Osteoblast (primary cell): ENCODE results near the gene LAMA1. TPM values are rescaled to one million over a fixed set of nuclear protein-coding genes. Genes with fewer than 3 reads are reported as not detected.

Experiments
- DNase-seq: peaks from one replicate; pipeline ENCODE4 v3.0.0; 2011; ENCODE audit warnings: low spot score, mixed read lengths; ENCODE audit not compliant: insufficient read length; ENCODE audit errors: missing footprints
- H2AFZ ChIP-seq: 2 replicates; pipeline ENCODE4 v1.6.0; 2011; ENCODE audit warnings: mild to moderate bottlenecking, low read length
- H3K27ac ChIP-seq: 2 replicates; pipeline ENCODE4 v1.5.1; 2011; ENCODE audit warnings: mild to moderate bottlenecking, low read depth, low read length, moderate library complexity
- H3K27me3 ChIP-seq: 2 replicates; pipeline ENCODE4 v1.6.0; 2012; ENCODE audit warnings: mild to moderate bottlenecking, control low read depth, inconsistent platforms, low read length, moderate library complexity; ENCODE audit not compliant: insufficient read depth
- H3K36me3 ChIP-seq: 2 replicates; pipeline ENCODE4 v1.5.1; 2011; ENCODE audit warnings: mild to moderate bottlenecking, low read length, control low read depth, moderate library complexity; ENCODE audit not compliant: insufficient read depth
- H3K4me1 ChIP-seq: 2 replicates; pipeline ENCODE4 v1.5.1; 2011; ENCODE audit warnings: mild to moderate bottlenecking, low read length, control low read depth, moderate library complexity; ENCODE audit not compliant: insufficient read depth
- H3K4me2 ChIP-seq: 2 replicates; pipeline ENCODE4 v1.6.0; 2011; ENCODE audit warnings: mild to moderate bottlenecking, low read length; ENCODE audit not compliant: insufficient read depth
- H3K4me3 ChIP-seq: fragments of 200-600 bp; sonication (generic); 3 replicates; pipeline ENCODE4 v1.5.1; 2012; ENCODE audit warnings: mild to moderate bottlenecking, low read length, inconsistent platforms; ENCODE audit not compliant: insufficient read depth
- H3K79me2 ChIP-seq: 2 replicates; pipeline ENCODE4 v1.6.0; 2012; ENCODE audit warnings: mild to moderate bottlenecking, low read length, control low read depth, inconsistent platforms; ENCODE audit not compliant: insufficient read depth
- H3K9me3 ChIP-seq: 2 replicates; pipeline ENCODE4 v1.5.1; 2011; ENCODE audit warnings: low read depth, low read length, control low read depth
- H4K20me1 ChIP-seq: 2 replicates; pipeline ENCODE4 v1.6.0; 2012; ENCODE audit warnings: mild to moderate bottlenecking, low read length, control low read depth; ENCODE audit not compliant: insufficient read depth
- total RNA-seq: library from RNA; depleted of rRNA; stranded (reverse); fragments of >200 nt; gene quantifications from 2 replicates; pipeline ENCODE4 v1.2.3, GENCODE V29; 2012
- TF ChIP-seq, protein P1 (sequence below): IDR thresholded peaks from 2 replicates; pipeline ENCODE4 v1.5.1; 2011; ENCODE audit warnings: mild to moderate bottlenecking, low read depth, low read length, moderate library complexity; ENCODE audit errors: extremely low read depth

LAMA1 gene
- total RNA-seq, 1 donor: 8.3 TPM

DNA sequence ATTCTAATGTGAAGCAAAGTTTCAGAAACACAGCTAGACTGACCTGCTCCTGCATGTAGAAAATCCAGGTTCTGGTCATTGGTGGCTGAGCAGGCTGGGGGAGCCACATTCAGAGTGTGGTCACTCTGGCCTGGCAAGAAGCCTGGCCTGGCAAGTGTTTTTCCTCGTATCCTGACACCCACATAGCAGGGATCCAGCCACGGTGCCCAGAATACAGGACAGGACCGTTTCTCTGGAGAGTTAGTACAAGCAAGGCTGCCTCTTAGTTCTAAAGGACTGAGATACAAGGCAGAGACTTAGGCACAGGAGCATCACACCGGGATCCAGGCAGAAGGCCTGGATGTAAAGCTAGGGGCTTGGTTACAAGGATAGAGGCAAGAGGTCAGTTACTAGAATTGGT lies 4.8 kb upstream of the LAMA1 start:
- Histone ChIP-seq H4K20me1 (no peaks in the 10 kb centered on the region), H3K4me3 (no peak overlapping the region), H2AFZ (peak overlapping the region; percentile 12), H3K36me3 (no peaks in the 10 kb centered on the region), H3K27ac (no peak overlapping the region), H3K79me2 (no peaks in the 10 kb centered on the region), H3K4me2 (no peak overlapping the region), H3K4me1 (no peaks in the 10 kb centered on the region), H3K9me3 (no peaks in the 10 kb centered on the region), H3K27me3 (peaks cover 18% of the 10 kb centered on the region)
- TF ChIP-seq, protein P1, sequence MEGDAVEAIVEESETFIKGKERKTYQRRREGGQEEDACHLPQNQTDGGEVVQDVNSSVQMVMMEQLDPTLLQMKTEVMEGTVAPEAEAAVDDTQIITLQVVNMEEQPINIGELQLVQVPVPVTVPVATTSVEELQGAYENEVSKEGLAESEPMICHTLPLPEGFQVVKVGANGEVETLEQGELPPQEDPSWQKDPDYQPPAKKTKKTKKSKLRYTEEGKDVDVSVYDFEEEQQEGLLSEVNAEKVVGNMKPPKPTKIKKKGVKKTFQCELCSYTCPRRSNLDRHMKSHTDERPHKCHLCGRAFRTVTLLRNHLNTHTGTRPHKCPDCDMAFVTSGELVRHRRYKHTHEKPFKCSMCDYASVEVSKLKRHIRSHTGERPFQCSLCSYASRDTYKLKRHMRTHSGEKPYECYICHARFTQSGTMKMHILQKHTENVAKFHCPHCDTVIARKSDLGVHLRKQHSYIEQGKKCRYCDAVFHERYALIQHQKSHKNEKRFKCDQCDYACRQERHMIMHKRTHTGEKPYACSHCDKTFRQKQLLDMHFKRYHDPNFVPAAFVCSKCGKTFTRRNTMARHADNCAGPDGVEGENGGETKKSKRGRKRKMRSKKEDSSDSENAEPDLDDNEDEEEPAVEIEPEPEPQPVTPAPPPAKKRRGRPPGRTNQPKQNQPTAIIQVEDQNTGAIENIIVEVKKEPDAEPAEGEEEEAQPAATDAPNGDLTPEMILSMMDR: no peak
- no peak for DNase-seq

DNA sequence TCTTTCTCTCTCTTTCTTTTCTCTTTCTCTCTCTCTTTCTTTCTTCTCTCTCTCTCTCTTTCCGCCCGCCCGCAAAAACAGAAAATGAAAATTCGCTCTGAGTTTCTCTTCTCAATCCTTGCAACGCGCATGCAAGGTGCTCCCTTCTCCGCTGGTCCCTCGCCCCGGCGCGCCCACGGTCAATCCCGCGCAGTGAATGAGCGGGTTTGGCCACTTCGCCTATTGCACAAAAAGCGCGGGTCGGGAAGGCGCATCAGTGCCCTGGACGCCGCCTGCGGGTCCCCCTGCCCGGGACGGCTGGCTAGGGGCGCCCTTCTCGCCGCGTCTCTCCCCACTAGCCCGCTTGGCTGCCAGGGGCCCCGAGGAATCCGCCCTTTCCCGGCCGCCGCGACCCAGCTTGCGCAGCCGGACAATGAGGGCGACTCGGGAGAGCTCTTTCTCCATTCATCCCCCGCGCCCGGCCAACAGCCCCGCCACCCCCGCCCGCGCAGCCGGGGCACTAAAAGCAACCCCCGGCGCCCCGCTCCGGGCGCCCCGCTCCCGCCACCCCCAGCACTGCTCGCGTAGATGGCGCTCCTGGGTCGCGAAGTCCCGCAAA lies 706 bp downstream of the LAMA1 start:
- Histone ChIP-seq H3K79me2 (peaks cover 4% of the 10 kb centered on the region), H3K27ac (no peak overlapping the region), H3K27me3 (peaks cover 19% of the 10 kb centered on the region), H2AFZ (peak overlapping the region; percentile 77), H3K4me2 (peak overlapping the region; percentile 69), H4K20me1 (no peaks in the 10 kb centered on the region), H3K9me3 (no peaks in the 10 kb centered on the region), H3K36me3 (no peaks in the 10 kb centered on the region), H3K4me3 (peak overlapping the region; percentile 77), H3K4me1 (no peaks in the 10 kb centered on the region)
- TF ChIP-seq, protein P1: no peak
- peak; percentile 71 for DNase-seq

DNA sequence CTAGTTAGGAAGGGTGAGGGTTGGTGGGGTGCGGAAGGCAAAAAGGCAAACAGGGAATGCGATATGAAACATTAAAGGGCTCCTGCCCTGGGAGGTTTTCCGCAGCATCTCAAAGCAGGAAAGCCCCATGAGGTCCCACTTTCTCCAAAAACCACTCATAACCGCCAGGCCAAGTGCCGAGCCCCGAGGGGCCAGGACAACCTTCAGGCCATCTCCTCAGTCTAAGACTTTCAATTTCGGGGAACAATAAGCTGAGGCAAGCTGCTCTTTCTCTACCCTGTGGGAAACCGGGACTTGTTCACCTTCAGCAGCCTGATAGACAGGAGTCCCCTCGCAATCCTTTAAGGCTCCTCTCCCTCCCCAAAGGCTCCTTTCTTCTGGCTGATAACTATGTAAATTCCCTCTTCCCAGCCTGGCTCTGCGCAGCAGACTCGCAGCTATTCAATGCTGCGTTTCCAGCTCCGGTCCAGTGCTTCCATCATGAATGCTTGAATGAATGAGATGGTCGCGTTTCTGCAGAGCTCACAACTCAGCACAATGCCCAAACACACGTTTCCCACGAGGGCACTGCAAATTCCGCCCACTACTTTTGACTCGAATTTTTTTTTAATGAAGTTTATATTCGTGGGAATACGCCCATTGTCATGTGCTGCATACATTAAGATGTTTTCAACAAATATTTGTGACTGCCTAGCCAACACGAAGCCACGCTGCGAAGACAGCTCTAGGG lies 1.4 kb downstream of the LAMA1 start:
- peak overlapping the region; percentile 77 for H3K4me3 ChIP-seq
- peaks cover 4% of the 10 kb centered on the region for H3K79me2 ChIP-seq
- TF ChIP-seq, protein P1: no peak
- H3K36me3 ChIP-seq: no peaks in the 10 kb centered on the region
- peak overlapping the region; percentile 77 for H2AFZ ChIP-seq
- H4K20me1 ChIP-seq: no peaks in the 10 kb centered on the region
- no peaks in the 10 kb centered on the region for H3K9me3 ChIP-seq
- no peak for DNase-seq
- H3K4me2 ChIP-seq: peak overlapping the region; percentile 69
- peaks cover 19% of the 10 kb centered on the region for H3K27me3 ChIP-seq
- no peaks in the 10 kb centered on the region for H3K4me1 ChIP-seq
- H3K27ac ChIP-seq: no peak overlapping the region

DNA sequence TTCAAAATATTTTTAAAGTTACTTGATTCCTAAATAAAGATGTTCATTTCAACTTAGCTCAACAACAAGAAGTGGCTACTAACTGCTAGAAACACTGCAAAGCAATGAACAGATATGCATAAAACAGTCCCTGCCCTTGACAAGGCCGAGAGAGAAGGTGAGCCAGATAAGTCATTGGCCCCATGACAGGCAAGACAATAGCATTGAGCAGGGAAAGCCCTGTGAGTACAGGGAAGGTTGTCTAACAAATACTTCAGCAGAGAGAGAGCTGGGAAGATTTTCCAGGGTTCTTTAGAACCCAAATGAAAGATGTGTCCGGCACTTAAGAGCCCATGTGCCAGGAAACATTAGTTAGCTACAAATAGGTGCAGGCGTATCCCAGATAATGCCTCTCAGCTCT lies 4.7 kb downstream of the LAMA1 start:
- peaks cover 4% of the 10 kb centered on the region for H3K79me2 ChIP-seq
- no peak overlapping the region for H3K4me2 ChIP-seq
- H3K4me3 ChIP-seq: no peak overlapping the region
- H3K27me3 ChIP-seq: peaks cover 10% of the 10 kb centered on the region
- H3K36me3 ChIP-seq: no peaks in the 10 kb centered on the region
- no peaks in the 10 kb centered on the region for H3K9me3 ChIP-seq
- no peak for DNase-seq
- no peaks in the 10 kb centered on the region for H3K4me1 ChIP-seq
- H4K20me1 ChIP-seq: no peaks in the 10 kb centered on the region
- TF ChIP-seq, protein P1: no peak
- H2AFZ ChIP-seq: no peak overlapping the region
- H3K27ac ChIP-seq: no peak overlapping the region
